Measurements from ENCODE around the gene SEZ6L. TPM values are rescaled to one million over a fixed set of nuclear protein-coding genes. Genes with fewer than 3 reads are reported as not detected.
A peak's percentile ranks its signal among the peaks of the same experiment; 100 is the strongest.

SEZ6L gene
- total and polyA plus RNA-seq, 12 donors, result 0.17 to 16.3 (median 3.9) TPM; not detected in 1

DNA sequence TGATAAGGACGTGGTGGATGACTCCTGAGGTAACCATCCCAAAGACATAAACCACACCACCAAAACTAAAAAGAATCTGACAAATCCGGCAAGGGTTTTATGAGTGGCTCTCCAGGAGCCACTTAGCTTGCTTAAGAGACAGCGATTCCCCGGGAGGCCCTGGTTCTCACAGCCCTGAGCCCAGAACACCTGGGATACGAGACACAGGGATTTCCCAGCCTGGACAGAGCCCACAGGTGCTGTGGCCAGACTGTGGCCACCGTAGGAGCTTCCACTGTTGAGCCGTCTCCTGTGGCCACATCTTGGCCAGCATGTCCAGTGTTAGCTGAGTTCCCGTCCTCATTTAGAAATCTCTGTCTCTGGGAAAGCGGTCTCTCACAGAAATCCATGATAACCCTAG is 188.6 kb downstream of the SEZ6L start:
- 77 to 84% (median 81%) methylated on average over 9 of the region's 9 CpGs for WGBS, 4 donors
- H3K9me3 ChIP-seq (replicated peaks in 1 of 3), result no peaks in the 10 kb centered on the region
- H3K27me3 ChIP-seq, result peaks cover 6% of the 10 kb centered on the region
- no peaks in the 10 kb centered on the region for H3K4me1 ChIP-seq (replicated peaks in 1 of 2)
- no peaks in the 10 kb centered on the region for H3K36me3 ChIP-seq (replicated peaks in 1 of 2)
- no peak overlapping the region for H3K4me3 ChIP-seq
- no peak overlapping the region for H3K27ac ChIP-seq
- TF ChIP-seq, protein P1, sequence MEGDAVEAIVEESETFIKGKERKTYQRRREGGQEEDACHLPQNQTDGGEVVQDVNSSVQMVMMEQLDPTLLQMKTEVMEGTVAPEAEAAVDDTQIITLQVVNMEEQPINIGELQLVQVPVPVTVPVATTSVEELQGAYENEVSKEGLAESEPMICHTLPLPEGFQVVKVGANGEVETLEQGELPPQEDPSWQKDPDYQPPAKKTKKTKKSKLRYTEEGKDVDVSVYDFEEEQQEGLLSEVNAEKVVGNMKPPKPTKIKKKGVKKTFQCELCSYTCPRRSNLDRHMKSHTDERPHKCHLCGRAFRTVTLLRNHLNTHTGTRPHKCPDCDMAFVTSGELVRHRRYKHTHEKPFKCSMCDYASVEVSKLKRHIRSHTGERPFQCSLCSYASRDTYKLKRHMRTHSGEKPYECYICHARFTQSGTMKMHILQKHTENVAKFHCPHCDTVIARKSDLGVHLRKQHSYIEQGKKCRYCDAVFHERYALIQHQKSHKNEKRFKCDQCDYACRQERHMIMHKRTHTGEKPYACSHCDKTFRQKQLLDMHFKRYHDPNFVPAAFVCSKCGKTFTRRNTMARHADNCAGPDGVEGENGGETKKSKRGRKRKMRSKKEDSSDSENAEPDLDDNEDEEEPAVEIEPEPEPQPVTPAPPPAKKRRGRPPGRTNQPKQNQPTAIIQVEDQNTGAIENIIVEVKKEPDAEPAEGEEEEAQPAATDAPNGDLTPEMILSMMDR (IDR thresholded peaks at IDR 0.05), result no peak
- no peak for TF ChIP-seq POLR2A (IDR thresholded peaks at IDR 0.05)
- intact Hi-C loops (cut with DNase I), result no loop called here
- no peak for DNase-seq

DNA sequence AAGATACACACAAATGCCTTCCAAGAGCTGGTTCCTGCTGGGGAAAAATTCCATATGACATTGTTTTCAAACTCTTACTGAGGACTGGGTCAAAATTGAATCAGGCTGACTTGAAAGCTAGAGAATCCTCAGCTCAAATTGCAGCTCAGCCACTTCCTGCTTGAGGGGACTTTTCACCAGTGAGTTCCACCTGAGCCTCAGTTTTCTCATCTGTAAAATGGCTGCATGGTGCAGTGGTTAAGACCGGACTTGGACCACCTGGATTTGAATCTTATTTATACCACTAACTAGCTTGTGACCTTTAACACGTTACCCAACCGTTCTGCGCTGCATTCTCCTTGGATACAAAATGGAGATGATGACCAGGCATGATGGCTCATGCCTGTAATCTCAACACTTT is 189.9 kb downstream of the SEZ6L start:
- Histone ChIP-seq H3K27ac (no peak overlapping the region), H3K4me3 (no peak overlapping the region), H3K27me3 (peaks cover 9% of the 10 kb centered on the region), H3K36me3 (replicated peaks in 1 of 2) (no peaks in the 10 kb centered on the region), H3K4me1 (replicated peaks in 1 of 2) (no peaks in the 10 kb centered on the region), H3K9me3 (replicated peaks in 1 of 3) (no peaks in the 10 kb centered on the region)
- WGBS, 4 donors, result 75 to 85% (median 82%) methylated on average over 4 of the region's 4 CpGs
- TF ChIP-seq, protein P1 (IDR thresholded peaks at IDR 0.05), result no peak
- no peak for TF ChIP-seq POLR2A (IDR thresholded peaks at IDR 0.05)
- intact Hi-C loops (cut with DNase I), result no loop called here
- no peak for DNase-seq

DNA sequence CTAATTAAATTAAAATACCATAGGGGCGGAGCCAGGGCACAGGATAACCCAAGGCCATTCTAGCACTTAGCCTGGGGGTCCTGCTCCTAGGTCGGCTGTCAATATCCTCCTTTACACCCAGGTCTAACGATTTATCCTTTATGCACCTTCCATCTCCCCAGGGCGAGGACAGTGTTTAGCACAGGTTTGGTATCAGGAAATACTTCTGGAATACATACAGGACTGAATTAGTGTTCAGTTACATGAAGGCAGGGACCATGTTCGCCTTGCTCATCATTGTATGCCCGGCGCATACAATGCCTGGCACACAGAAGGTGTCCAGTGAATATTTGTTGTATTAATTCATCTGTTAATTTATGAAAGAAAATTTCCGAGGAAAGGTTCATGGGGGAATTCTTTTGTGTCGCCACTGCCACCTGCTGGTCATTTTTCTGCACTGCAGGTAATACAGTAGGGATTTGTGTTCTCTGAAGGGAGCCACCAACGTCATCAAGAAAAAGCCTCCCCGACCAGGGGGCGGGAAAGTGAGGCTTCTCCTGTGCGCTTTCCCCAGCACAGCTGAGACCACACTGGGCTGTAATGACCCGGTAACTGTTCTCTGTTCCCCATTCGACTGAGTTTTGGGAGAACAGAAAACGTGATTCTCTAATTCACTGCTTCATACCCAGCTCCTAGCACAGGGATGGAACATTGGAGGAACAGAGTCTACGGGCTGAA is 191.1 kb downstream of the SEZ6L start:
- Histone ChIP-seq H3K9me3 (replicated peaks in 1 of 3) (no peaks in the 10 kb centered on the region), H3K27me3 (peaks cover 9% of the 10 kb centered on the region), H3K4me1 (replicated peaks in 1 of 2) (no peaks in the 10 kb centered on the region), H3K27ac (no peak overlapping the region), H3K4me3 (no peak overlapping the region), H3K36me3 (replicated peaks in 1 of 2) (no peaks in the 10 kb centered on the region)
- TF ChIP-seq, protein P1 (IDR thresholded peaks at IDR 0.05), result peak; percentile 64 to 96 (median 74)
- TF ChIP-seq POLR2A (IDR thresholded peaks at IDR 0.05), result no peak
- intact Hi-C loops (cut with DNase I), result no loop called here
- WGBS, 4 donors, result 7 to 8% (median 7%) methylated on average over 17 of the region's 17 CpGs
- peak; percentile 52 to 92 (median 67) for DNase-seq

DNA sequence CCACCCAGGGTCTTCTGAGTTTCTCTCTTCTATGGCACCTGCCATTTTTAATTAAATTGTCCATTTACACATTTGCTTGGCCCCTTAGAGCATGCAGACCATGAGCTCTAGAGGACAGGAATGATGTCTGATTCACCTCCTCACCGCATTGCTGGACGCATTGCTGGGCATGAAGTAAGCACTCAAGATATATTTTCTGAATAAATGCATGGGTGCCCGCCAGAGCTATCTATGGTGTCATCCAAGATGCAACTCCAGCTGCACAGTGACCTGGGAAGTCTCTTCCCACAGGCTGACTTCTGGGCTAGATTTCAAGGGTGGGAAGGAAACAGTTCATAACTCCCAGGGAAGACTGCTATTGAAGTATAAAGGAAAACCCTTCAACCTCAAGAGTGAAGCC is 193.2 kb downstream of the SEZ6L start:
- 52 to 76% (median 68%) methylated on average over 3 of the region's 3 CpGs for WGBS, 4 donors
- Histone ChIP-seq H3K27ac (no peak overlapping the region), H3K9me3 (replicated peaks in 1 of 3) (no peaks in the 10 kb centered on the region), H3K27me3 (peaks cover 9% of the 10 kb centered on the region), H3K4me1 (replicated peaks in 1 of 2) (no peaks in the 10 kb centered on the region), H3K36me3 (replicated peaks in 1 of 2) (no peaks in the 10 kb centered on the region), H3K4me3 (no peak overlapping the region)
- no peak for DNase-seq
- TF ChIP-seq, protein P1 (IDR thresholded peaks at IDR 0.05), result no peak
- no peak for TF ChIP-seq POLR2A (IDR thresholded peaks at IDR 0.05)
- intact Hi-C loops (cut with DNase I), result no loop called here

All from adrenal gland (tissue), 12 donors.